Amniotic stem cell (primary cell): ENCODE results near the gene ASS1.
"Not testable (repeated sequence)": the region's sequence is repeated elsewhere in the genome, so short reads cannot be mapped to it uniquely, and the experiment has no call there.

ENCODE experiments used
- DNase-seq: peaks from one replicate; lab custom pipeline; 2025; lab: John Stamatoyannopoulos, UW

Gene ASS1

DNA sequence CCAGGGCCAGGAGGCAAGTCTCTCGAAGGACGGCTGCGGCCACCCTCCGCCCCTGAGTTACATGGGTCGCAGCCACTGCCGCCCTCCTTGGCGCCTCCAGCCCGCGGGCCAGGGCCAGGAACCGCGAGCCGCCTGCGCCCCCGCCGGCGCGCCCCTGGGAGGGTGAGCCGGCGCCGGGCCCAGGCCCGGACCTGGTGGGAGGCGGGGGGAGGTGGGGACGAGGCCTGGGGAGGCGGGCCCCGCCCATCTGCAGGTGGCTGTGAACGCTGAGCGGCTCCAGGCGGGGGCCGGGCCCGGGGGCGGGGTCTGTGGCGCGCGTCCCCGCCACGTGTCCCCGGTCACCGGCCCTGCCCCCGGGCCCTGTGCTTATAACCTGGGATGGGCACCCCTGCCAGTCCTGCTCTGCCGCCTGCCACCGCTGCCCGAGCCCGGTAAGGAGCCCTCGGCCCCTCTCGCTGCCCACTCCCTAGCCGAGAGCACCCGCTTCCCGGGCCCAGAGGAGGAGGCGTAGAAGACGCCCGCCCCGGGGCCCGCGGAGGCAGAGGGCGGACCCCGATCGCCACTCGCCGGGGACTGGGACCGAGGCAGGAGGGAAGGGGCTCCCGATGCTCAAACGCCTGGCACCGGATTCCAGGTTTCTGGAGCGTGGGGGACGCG lies at the start of gene ASS1:
Gene ASS1 (plus strand): TSS at position 397 of the 657 bp plus-strand sequence. CDS start 7,268 bp downstream, outside the sequence.
- DNase-seq: no peak

GRCh38 chr9:130395810-130396435 lies 48.8 kb upstream of the ASS1 start:
- DNase-seq: no peak

GRCh38 chr9:130396581-130396980 lies 48.2 kb upstream of the ASS1 start:
- DNase-seq: no peak

DNA sequence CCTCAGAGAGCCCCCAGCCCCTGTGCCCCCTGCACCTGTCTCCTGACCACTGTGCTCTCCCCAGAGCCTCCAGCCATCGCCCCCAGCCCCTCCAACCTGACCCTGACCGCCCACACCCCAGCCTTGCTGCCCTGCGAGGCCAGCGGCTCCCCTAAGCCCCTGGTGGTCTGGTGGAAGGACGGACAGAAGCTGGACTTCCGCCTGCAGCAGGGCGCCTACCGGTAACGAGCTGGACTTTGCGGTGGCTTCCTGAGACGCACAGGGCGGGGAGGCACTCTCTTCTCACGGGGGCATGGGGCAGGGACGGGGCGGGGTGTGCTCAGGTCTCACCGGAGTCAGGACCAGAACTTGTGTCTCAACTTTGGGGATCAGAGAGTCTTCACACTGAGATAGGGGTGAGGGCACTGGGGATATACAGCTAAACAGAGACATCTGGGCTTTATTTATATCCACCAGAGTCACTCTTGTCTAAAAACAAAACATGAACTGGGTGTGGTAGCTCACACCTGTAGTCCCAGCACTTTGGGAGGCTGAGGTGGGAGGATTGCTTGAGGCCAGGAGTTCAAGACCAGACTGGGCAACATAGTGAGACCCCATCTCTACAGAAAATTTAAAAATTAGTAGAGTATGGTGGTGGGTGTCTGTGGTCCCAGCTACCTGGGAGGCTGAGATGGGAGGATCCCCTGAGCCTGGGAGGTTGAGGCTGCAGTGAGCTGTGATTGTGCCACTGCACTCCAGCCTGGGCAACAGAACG lies 46.1 kb upstream of the ASS1 start:
- DNase-seq: no peak

DNA sequence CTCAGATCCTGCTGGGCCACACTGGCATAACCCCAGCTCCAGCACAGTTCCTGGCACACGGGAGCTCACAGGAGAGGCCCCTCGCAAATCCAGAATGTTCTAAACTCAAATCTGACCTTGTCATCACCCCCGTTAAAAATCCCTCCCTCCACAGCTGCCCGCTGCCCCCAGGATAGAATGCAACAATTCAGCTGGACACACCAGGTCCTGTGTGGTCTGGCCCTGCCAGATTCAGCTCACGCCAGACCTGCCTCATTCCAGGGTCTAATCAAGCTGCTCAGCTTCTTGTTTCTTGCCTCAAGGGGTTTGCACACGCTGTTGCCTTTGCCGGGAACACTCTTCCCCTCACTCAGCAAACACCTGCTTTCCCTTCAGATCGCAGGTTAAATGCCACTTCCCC lies 45.0 kb upstream of the ASS1 start:
- DNase-seq: no peak

- no peak for DNase-seq
These were observed 43.9 kb upstream of the ASS1 start for GRCh38 chr9:130400870-130401269.

DNA sequence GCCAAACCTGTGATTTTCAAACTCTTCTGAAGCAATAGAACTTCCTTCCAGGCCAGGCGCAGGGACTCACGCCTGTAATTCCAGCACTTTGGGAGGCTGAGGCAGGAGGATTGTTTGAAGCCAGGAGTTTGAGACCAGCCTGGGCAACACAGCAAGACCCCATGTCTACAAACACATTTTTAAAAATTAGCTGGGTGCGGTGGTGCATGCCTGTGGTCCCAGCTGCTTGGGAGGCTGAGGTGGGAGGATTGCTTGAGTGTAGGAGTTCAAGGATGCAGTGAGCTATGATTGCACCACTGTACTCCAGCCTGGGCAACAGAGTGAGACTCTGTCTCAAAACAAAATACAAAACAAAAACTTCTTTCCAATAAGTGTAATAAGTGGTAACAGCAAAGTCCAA lies 43.0 kb upstream of the ASS1 start:
- not testable (repeated sequence) for DNase-seq

GRCh38 chr9:130402243-130402642 lies 42.5 kb upstream of the ASS1 start:
- no peak for DNase-seq

- no peak for DNase-seq
These were observed 41.9 kb upstream of the ASS1 start for GRCh38 chr9:130402645-130403440.

DNA sequence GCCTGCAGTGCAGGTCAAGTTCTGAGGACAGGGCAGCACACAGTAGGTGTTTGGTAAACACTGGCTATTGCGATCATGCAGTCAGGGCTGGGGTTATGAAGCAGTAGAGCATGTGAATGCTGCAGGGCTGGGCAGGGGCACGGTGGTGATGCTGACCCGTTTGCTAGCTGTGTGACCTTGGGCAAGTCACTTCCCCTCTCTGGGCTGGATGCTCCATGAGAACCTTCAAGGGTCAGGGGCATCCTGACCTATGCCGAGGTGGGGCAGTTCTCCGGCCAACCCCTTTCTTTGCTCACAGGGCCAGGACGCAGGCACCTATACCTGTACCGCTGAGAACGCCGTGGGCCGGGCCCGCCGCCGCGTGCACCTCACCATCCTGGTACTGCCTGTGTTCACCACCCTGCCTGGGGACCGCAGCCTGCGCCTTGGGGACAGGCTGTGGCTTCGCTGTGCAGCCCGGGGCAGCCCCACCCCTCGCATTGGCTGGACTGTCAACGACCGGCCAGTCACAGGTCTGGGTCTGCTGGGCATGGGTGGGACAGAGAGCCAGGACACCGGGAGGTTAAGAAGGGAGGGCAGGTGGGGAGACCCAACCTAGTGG lies 39.0 kb upstream of the ASS1 start:
- DNase-seq: no peak

- DNase-seq: no peak
These were observed 38.4 kb upstream of the ASS1 start for GRCh38 chr9:130406278-130406895.

DNA sequence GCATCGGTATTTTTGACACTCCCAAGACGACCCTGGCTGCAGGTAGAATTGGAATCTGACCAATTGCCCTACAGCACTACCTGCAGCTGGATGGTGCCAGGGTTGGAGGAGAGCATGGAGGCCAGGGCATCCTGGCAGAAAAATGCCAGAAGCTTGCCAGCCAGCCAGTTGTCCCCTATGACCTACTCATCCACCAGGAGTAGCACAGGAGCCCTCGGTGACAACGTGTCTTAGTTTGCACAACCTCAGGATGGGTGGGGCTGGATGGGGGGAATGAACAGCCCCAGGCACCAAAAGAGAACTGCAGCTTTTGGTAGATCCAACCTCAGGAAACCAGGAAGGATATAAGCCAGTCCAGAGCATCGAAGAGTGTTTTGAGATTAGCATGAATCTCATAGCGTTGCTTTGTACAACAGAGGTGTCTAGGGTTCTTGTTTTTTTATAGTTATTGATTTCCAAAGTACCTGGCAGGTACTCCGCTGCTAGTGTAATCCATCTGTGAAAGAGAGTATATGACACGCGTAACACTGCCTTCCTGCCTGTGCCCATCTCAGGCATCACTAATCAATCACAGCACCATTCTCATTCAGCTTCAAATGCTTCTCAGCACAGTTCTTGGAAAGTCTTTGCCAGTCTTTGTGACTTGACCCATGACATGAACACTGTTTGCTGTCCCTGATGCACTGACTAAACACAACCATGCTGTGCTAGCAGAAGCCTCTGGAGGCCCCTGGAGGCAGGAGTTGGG lies 36.7 kb upstream of the ASS1 start:
- DNase-seq: no peak

GRCh38 chr9:130408669-130409068 lies 36.1 kb upstream of the ASS1 start:
- no peak for DNase-seq

DNA sequence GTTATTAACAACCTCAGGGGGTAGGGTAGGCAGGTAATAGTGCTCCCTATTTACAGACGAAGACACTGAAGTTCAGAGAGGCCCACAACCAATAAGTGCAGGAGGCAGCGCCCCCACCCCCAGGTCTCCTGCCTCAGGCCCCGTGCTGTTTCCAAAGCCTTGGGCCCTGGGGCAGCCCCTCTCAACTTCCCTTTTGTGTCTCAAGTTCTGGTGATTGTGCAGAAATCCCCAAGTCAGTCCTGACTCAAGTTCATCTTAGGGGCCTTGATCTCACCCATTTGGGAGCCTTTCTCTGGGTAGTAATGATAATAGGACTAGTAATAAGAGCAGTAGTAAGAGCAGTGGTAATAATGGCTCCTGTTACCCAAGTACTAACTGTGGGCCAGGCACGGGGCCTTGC lies 35.5 kb upstream of the ASS1 start:
- DNase-seq: no peak

DNA sequence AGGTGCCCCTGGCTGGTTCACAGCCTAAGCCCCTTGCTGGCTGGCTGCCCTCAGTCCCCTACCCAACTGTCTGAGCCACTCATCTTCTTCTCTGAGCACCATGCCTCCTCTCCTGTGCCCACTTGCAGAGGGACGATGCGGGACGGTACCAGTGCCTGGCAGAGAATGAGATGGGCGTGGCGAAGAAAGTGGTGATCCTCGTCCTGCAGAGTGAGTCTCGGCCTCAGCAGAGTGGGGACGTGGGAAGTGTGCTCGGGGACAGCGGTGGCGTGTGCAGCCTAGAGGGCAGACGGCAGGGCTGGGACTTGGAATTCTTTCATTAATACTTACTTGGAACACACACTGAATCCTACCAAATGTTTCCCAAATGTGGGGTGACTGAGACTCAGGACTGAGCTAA lies 34.3 kb upstream of the ASS1 start:
- no peak for DNase-seq

DNA sequence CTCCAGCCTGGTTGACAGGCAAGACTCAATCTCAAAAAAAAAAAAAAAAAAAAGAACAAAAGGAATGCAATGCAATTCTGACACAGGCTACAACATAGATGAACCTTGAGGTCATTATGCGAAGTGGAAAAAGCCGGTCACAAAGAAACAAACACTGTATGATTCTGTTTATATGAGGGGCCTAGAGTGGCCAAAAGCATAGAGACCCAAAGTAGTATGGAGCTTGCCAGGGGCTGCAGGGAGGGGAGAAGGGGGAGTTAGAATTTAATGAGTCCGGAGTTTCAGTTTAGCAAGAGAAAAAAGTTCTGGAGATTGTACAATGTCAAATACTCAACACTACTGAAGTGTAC lies 33.2 kb upstream of the ASS1 start:
- DNase-seq: no peak

GRCh38 chr9:130414081-130414731 lies 30.6 kb upstream of the ASS1 start:
- DNase-seq: no peak

DNA sequence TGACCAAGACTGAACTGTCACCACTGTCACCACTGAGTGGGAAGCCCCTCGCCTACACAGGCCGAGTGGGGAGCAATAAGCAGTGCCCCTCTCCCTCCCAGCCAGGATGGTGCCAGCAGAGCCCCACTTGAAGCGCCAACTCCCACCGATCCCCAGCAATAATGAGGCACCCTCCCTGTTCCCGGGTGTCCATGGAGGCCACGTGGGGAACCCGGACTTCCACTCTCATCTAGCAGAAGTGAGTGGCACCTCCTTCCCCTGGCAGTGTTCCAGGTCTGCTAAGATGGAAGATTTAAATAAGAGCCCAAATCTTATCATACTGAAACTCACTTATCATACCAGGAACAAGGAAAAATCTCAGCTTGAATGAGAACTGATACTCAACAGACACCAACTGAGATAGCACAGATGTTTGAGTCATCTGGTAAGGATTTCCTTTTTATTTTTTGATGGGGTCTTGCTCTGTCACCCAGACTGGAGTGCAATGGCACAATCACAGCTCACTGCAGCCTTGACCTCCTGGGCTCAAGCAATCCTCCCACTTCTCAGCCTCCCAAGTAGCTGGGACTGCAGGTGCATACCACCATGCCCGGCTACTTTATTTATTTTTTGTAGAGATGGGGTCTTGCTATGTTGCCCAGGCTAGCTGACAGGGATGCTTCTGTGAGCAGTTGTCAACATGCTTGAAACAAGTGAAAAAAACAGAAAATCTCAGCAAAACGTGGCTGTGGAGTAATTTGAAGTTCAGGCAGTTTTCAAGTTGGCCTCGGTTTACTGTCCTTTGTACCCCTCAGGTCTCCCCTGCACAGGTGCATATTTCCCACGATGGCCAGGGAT lies 29.6 kb upstream of the ASS1 start:
- no peak for DNase-seq

DNA sequence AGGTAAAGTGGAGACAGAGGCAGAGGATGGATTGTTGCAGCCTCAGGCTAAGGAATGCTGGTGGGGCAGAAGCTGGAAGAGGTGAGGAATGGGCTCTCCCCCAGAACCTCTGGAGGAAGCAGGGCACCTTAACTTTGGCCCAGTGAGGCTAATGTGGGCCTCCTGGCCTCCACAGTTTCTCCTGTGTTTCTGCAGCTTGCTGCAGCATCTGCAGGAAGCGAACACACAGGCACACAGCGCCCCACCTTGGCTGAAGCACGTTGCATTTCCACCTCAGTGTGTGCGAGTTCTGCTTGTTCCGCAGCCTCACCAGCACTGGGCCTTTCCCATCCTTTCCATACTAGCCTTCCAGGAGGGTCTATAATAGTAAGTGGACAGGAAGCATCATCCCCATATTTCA lies 27.2 kb upstream of the ASS1 start:
- DNase-seq: no peak

DNA sequence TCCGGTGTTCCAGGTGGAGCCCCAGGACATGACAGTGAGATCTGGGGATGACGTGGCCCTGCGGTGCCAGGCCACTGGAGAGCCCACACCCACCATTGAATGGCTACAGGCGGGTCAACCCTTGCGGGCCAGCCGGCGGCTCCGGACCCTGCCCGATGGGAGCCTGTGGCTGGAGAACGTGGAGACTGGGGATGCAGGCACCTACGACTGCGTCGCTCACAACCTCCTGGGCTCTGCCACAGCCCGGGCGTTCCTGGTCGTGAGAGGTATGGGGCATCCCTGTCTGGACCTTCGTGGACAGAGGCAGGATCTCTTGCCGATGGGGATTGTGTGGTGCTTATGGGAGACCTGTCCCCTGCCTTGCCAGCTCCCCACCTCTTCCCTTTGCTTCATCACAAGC lies 26.0 kb upstream of the ASS1 start:
- no peak for DNase-seq
